GDM1 (cell line): ENCODE results near the gene PLPPR4.
"Not testable (repeated sequence)": the region's sequence is repeated elsewhere in the genome, so short reads cannot be mapped to it uniquely, and the experiment has no call there.

Experiments
- DNase-seq: peaks from one replicate; lab custom pipeline; 2025; lab: John Stamatoyannopoulos, UW

PLPPR4 gene

GRCh38 chr1:99268021-99268420, 3.7 kb downstream of the PLPPR4 start:
- DNase-seq: no peak

GRCh38 chr1:99269321-99269720, 5.0 kb downstream of the PLPPR4 start:
- DNase-seq: no peak

- no peak for DNase-seq
These were observed 6.4 kb downstream of the PLPPR4 start for GRCh38 chr1:99270646-99271045.

- DNase-seq: no peak
These were observed 7.0 kb downstream of the PLPPR4 start for GRCh38 chr1:99271249-99271648.

GRCh38 chr1:99277066-99277465, 12.8 kb downstream of the PLPPR4 start:
- no peak for DNase-seq

GRCh38 chr1:99279525-99279924, 15.2 kb downstream of the PLPPR4 start:
- DNase-seq: no peak

GRCh38 chr1:99281105-99281504, 16.8 kb downstream of the PLPPR4 start:
- DNase-seq: no peak

- DNase-seq: no peak
These were observed 18.2 kb downstream of the PLPPR4 start for GRCh38 chr1:99282536-99282935.

GRCh38 chr1:99283521-99283920, 19.2 kb downstream of the PLPPR4 start:
- not testable (repeated sequence) for DNase-seq

- no peak for DNase-seq
These were observed 28.6 kb downstream of the PLPPR4 start for GRCh38 chr1:99292886-99293285.

GRCh38 chr1:99297923-99298322, 33.6 kb downstream of the PLPPR4 start:
- DNase-seq: no peak

- no peak for DNase-seq
These were observed 40.5 kb downstream of the PLPPR4 start for GRCh38 chr1:99304725-99305282.

GRCh38 chr1:99305626-99306025, 41.3 kb downstream of the PLPPR4 start:
- DNase-seq: no peak

- no peak for DNase-seq
These were observed 41.8 kb downstream of the PLPPR4 start for GRCh38 chr1:99306056-99306455.

- no peak for DNase-seq
These were observed 42.4 kb downstream of the PLPPR4 start for GRCh38 chr1:99306644-99307043.

GRCh38 chr1:99315305-99315704, 51.0 kb downstream of the PLPPR4 start:
- DNase-seq: no peak

GRCh38 chr1:99326215-99326949, 62.1 kb downstream of the PLPPR4 start:
- DNase-seq: no peak

GRCh38 chr1:99327357-99327756, 63.1 kb downstream of the PLPPR4 start:
- no peak for DNase-seq

GRCh38 chr1:99328171-99328570, 63.9 kb downstream of the PLPPR4 start:
- DNase-seq: no peak

- no peak for DNase-seq
These were observed 66.8 kb downstream of the PLPPR4 start for GRCh38 chr1:99331083-99331482.

GRCh38 chr1:99331636-99332035, 67.3 kb downstream of the PLPPR4 start:
- no peak for DNase-seq

GRCh38 chr1:99332561-99332960, 68.3 kb downstream of the PLPPR4 start:
- DNase-seq: no peak

- no peak for DNase-seq
These were observed 70.7 kb downstream of the PLPPR4 start for GRCh38 chr1:99334991-99335390.
